Measurements from ENCODE around the gene PATJ. TPM values are rescaled to one million over a fixed set of nuclear protein-coding genes. Genes with fewer than 3 reads are reported as not detected.
A peak's percentile ranks its signal among the peaks of the same experiment; 100 is the strongest.

The PATJ gene
- polyA plus RNA-seq, 1 donor (not counting 4 experiments of a cell fraction or from before 2014, with no cell fraction given) = 28.1 TPM

DNA sequence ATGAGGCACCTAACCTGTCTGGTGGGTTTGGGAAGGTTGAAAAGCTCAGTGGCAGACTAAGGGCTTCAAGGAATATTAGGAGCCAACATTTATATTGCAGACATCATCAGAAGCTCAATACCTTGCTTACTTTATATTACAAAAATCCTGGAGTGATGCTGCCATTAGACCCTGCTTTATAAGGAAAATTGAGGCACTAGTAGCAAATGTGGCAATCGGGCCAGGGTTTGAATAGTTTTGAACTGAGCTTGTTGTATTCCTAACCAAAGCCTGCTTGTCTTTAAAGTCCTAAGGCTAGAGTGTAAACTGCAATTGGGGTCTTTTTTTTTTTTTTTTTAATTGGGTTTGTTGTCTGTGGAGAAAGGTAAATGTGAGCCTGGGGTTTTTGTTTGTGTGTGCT lies 466.7 kb downstream of the PATJ start:
- H3K4me1 ChIP-seq (ENCODE audit: control insufficient read depth, extremely low read depth, insufficient read depth, low read length) = peaks cover 8% of the 10 kb centered on the region

DNA sequence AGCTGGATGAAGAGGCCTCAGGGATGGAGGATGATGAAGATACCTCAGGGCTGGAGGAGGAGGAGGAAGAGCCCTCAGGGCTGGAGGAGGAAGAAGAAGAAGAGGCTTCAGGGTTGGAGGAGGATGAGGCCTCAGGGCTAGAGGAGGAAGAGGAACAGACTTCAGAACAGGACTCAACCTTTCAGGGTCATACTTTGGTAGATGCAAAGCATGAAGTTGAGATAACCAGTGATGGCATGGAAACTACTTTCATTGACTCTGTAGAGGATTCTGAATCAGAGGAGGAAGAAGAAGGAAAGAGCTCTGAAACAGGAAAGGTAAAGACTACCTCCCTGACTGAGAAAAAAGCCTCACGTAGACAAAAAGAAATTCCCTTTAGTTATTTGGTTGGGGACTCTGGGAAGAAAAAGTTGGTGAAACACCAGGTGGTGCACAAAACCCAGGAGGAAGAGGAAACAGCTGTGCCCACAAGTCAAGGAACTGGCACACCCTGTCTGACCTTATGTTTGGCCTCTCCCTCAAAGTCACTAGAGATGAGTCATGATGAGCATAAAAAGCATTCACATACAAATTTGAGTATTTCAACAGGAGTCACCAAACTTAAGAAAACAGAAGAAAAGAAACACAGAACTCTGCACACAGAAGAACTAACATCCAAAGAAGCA lies 467.8 kb downstream of the PATJ start:
- Histone ChIP-seq H3K9me1 (ENCODE audit: control insufficient read depth, extremely low read depth, insufficient read depth, low read length) (no peaks in the 10 kb centered on the region), H3K4me1 (ENCODE audit: control insufficient read depth, extremely low read depth, insufficient read depth, low read length) (peaks cover 8% of the 10 kb centered on the region), H3K4me2 (ENCODE audit: control insufficient read depth, extremely low read depth, insufficient read depth, low read depth, low read length) (peak overlapping the region; percentile 8), H4K20me1 (ENCODE audit: control insufficient read depth, extremely low read depth, insufficient read depth, low read length) (no peaks in the 10 kb centered on the region), H3K36me3 (ENCODE audit: control insufficient read depth in 2 of 2, extremely low read depth in 1 of 2, insufficient read depth in 2 of 2, low read length in 2 of 2) (no peaks in the 10 kb centered on the region), H3K27me3 (ENCODE audit: control insufficient read depth, extremely low read depth, insufficient read depth, low read length) (no peaks in the 10 kb centered on the region), H2AFZ (ENCODE audit: control insufficient read depth, low read length) (no peak overlapping the region), H3K4me3 (ENCODE audit: control insufficient read depth in 2 of 3, extremely low read depth in 1 of 3, insufficient read depth in 2 of 3, low read depth in 1 of 3, low read length in 3 of 3) (no peak overlapping the region), H3K27ac (ENCODE audit: control insufficient read depth, insufficient read depth, low read length) (no peak overlapping the region), H3K79me2 (ENCODE audit: control insufficient read depth, insufficient read depth, low read length) (no peaks in the 10 kb centered on the region), H3K9ac (ENCODE audit: control insufficient read depth, extremely low read depth, insufficient read depth, low read length) (no peak overlapping the region), H3K9me3 (ENCODE audit: control insufficient read depth, low read depth, low read length) (peaks cover 3% of the 10 kb centered on the region)
- TF ChIP-seq EZH2 (IDR thresholded peaks at IDR 0.05; ENCODE audit: low read length) = no peak
- TF ChIP-seq, protein P1, sequence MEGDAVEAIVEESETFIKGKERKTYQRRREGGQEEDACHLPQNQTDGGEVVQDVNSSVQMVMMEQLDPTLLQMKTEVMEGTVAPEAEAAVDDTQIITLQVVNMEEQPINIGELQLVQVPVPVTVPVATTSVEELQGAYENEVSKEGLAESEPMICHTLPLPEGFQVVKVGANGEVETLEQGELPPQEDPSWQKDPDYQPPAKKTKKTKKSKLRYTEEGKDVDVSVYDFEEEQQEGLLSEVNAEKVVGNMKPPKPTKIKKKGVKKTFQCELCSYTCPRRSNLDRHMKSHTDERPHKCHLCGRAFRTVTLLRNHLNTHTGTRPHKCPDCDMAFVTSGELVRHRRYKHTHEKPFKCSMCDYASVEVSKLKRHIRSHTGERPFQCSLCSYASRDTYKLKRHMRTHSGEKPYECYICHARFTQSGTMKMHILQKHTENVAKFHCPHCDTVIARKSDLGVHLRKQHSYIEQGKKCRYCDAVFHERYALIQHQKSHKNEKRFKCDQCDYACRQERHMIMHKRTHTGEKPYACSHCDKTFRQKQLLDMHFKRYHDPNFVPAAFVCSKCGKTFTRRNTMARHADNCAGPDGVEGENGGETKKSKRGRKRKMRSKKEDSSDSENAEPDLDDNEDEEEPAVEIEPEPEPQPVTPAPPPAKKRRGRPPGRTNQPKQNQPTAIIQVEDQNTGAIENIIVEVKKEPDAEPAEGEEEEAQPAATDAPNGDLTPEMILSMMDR (optimal IDR thresholded peaks at IDR 0.05 in 1 of 3, IDR thresholded peaks at IDR 0.05 in 1 of 3, conservative IDR thresholded peaks at IDR 0.05 in 1 of 3; ENCODE audit: extremely low read depth in 1 of 3, insufficient read depth in 2 of 3, low read length in 3 of 3) = peak in 1 of 3 experiments; percentile 33
- DNase-seq (ENCODE audit: low read depth, low spot score) = peak; percentile 63
- peak; percentile 92 for FAIRE-seq
- dilution Hi-C loops (cut with MboI; ENCODE audit: extremely low pct_ligation_motif_present, low sequenced_read_pairs) = no loop called here

More for the DNA sequence above, 466.7 kb downstream of the PATJ start:
- no peaks in the 10 kb centered on the region for H3K36me3 ChIP-seq (ENCODE audit: control insufficient read depth in 2 of 2, extremely low read depth in 1 of 2, insufficient read depth in 2 of 2, low read length in 2 of 2)
- no peak overlapping the region for H2AFZ ChIP-seq (ENCODE audit: control insufficient read depth, low read length)
- H3K27me3 ChIP-seq (ENCODE audit: control insufficient read depth, extremely low read depth, insufficient read depth, low read length) = no peaks in the 10 kb centered on the region
- H3K4me2 ChIP-seq (ENCODE audit: control insufficient read depth, extremely low read depth, insufficient read depth, low read depth, low read length) = no peak overlapping the region
- DNase-seq (ENCODE audit: low read depth, low spot score) (no peak), FAIRE-seq (no peak)
- H3K9me1 ChIP-seq (ENCODE audit: control insufficient read depth, extremely low read depth, insufficient read depth, low read length) = no peaks in the 10 kb centered on the region
- no peak overlapping the region for H3K9ac ChIP-seq (ENCODE audit: control insufficient read depth, extremely low read depth, insufficient read depth, low read length)
- no peak for TF ChIP-seq EZH2 (IDR thresholded peaks at IDR 0.05; ENCODE audit: low read length)
- TF ChIP-seq, protein P1 (optimal IDR thresholded peaks at IDR 0.05 in 1 of 3, IDR thresholded peaks at IDR 0.05 in 1 of 3, conservative IDR thresholded peaks at IDR 0.05 in 1 of 3; ENCODE audit: extremely low read depth in 1 of 3, insufficient read depth in 2 of 3, low read length in 3 of 3) = no peak
- no peaks in the 10 kb centered on the region for H3K79me2 ChIP-seq (ENCODE audit: control insufficient read depth, insufficient read depth, low read length)
- no peak overlapping the region for H3K27ac ChIP-seq (ENCODE audit: control insufficient read depth, insufficient read depth, low read length)
- H4K20me1 ChIP-seq (ENCODE audit: control insufficient read depth, extremely low read depth, insufficient read depth, low read length) = no peaks in the 10 kb centered on the region
- peaks cover 3% of the 10 kb centered on the region for H3K9me3 ChIP-seq (ENCODE audit: control insufficient read depth, low read depth, low read length)
- dilution Hi-C loops (cut with MboI; ENCODE audit: extremely low pct_ligation_motif_present, low sequenced_read_pairs) = no loop called here
- no peak overlapping the region for H3K4me3 ChIP-seq (ENCODE audit: control insufficient read depth in 2 of 3, extremely low read depth in 1 of 3, insufficient read depth in 2 of 3, low read depth in 1 of 3, low read length in 3 of 3)

Measured in keratinocyte (primary cell).